AG04449 (cell line): ENCODE data around the gene TBC1D5.

Experiments used
- CTCF ChIA-PET: fragments of 350-600 bp; formaldehyde crosslinking; extraction: SDS; loops from one replicate; lab custom pipeline; 2021; ENCODE audit warnings: antibody characterized with exemption; lab: Yijun Ruan, JAX
- POLR2A ChIA-PET: fragments of 400-600, 350-600 bp; formaldehyde crosslinking; extraction: SDS; loops from one replicate; lab custom pipeline; 2020; ENCODE audit warnings: antibody characterized with exemption, inconsistent platforms; lab: Yijun Ruan, JAX
- DNase-seq: peaks from one replicate; pipeline ENCODE4 v3.0.0-alpha.2; 2010; ENCODE audit warnings: low read depth, low spot score
- H3K4me3 ChIP-seq: 2 replicates; pipeline ENCODE4 v1.5.1; 2011; ENCODE audit warnings: low read depth, mild to moderate bottlenecking, control low read depth, low read length
- TF ChIP-seq, protein P1 (sequence below): IDR thresholded peaks from one replicate; pipeline ENCODE4 v1.5.1; 2011; ENCODE audit warnings: mild to moderate bottlenecking, moderate library complexity, low read length, control low read depth, inconsistent platforms; ENCODE audit not compliant: insufficient read depth; ENCODE audit errors: missing control alignments

The TBC1D5 gene

DNA sequence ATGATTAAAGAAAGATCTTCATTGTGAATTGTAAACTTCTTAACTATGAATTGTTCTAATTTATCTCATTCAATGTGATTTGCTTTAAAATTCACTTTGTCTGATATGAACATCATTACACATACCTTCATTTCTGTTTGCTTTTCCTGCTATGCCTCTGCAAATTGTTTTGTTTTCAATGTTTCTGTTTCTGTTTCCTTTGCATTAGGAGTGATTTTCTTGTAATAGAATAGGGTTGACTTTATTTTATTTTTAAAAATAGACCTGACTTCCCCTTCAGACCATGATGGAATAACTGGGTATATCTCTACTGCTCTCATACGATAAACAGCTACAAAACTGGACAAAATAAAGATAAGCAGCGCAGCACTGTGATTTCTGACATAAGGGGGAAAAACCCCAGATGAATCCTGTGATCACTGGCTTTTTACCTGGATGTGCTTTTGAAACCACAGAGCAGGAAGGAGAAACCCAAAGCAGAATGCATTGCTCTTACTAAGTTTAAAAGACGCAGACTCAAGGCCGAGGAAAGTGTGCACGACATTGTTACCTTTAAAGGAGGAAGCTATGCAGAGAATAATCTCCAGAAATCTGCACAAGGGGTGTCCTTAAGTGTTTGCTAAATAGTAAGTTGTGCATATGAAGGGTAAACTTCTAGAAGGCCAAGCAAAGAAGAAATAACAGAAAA, 420.2 kb downstream of the TBC1D5 start:
- no peak overlapping the region for H3K4me3 ChIP-seq
- no peak for DNase-seq
- ChIA-PET POLR2A (no interaction called here), CTCF (no interaction called here)
- TF ChIP-seq, protein P1, sequence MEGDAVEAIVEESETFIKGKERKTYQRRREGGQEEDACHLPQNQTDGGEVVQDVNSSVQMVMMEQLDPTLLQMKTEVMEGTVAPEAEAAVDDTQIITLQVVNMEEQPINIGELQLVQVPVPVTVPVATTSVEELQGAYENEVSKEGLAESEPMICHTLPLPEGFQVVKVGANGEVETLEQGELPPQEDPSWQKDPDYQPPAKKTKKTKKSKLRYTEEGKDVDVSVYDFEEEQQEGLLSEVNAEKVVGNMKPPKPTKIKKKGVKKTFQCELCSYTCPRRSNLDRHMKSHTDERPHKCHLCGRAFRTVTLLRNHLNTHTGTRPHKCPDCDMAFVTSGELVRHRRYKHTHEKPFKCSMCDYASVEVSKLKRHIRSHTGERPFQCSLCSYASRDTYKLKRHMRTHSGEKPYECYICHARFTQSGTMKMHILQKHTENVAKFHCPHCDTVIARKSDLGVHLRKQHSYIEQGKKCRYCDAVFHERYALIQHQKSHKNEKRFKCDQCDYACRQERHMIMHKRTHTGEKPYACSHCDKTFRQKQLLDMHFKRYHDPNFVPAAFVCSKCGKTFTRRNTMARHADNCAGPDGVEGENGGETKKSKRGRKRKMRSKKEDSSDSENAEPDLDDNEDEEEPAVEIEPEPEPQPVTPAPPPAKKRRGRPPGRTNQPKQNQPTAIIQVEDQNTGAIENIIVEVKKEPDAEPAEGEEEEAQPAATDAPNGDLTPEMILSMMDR, result no peak

DNA sequence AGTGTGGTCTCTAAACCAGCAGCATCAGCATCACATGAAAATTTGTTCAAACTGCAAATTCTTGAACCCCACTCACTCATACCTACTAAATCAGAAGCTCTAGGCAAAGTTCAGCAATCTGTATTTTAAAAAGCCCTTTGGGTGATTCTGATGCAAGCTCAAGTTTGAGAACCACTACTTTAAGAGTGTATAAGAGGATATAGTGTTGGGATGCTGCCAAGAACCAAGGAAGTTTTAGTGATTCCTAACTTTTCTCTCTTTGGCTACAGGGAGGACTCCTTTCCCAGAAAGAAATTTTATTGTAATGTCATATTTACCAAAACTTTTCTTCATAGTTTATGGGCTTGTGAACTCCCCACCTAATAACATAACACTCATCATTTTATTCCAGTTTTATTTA, 422.2 kb downstream of the TBC1D5 start:
- no peak for DNase-seq
- CTCF ChIA-PET, result no interaction called here
- POLR2A ChIA-PET, result no interaction called here
- TF ChIP-seq, protein P1, result no peak
- no peak overlapping the region for H3K4me3 ChIP-seq

DNA sequence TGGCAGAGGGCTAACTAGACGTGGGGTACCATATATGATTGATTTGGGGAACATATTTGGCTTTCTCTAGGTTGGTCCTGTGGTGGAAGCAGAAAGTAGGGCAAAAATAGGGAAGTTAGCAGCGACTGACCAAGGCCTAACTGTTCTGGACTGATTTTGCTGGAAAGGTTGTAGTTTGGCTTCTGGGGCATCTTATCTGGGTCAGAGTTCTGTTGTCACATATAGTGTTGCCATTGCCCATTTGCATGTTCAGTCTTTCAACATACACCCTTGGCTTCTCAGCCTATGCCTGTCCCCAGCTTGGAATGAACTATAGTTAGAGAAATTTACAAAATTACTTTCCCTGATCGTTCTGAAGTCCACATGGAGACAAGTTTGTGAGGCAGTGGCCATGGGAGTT, 426.5 kb downstream of the TBC1D5 start:
- no peak for DNase-seq
- H3K4me3 ChIP-seq, result no peak overlapping the region
- CTCF ChIA-PET, result no interaction called here
- TF ChIP-seq, protein P1, result no peak
- POLR2A ChIA-PET, result no interaction called here

DNA sequence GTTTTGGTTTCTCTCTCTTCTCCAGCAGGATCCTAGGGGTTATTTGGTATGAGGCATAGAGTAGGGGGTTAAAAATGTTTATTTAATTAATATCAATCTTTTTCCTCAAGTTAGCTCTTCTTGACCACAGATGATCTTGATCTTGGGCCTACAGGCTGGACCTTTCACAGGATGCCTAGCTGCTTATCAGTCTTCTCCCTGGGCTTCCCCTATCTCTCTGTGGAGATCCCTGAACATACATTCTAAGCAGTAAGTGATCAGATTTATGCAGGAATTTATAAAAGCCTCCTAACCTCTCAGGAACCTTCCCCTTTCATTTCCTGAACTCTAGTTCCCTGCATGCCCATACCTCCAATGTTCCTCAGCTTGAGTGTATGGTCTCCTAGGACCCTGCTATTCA, 428.3 kb downstream of the TBC1D5 start:
- TF ChIP-seq, protein P1, result no peak
- no peak overlapping the region for H3K4me3 ChIP-seq
- ChIA-PET POLR2A (no interaction called here), CTCF (interaction anchor here (0.8 to 0.9 kb wide), 2 partner anchors 11 to 30 kb away, joined by 3 read pairs; no protein-coding TSS in a partner anchor)
- no peak for DNase-seq

DNA sequence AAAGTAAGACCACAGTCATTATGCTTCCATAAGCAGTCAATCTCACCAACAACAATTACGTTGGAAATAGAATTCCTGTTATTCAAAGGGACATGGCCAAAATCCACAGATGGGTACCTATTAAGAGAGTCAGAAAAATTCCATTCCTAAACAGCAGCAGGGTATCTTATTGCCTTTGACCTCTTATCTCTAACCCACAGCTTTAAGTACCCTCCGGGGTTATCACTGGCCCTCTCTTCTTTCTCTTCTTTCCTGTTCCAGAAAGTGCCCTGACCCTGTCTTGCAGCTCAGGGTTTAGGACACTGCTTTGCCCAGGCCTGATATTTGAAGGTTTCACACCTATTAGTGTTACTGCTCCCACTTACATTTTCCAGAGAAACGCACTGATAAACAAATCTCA, 428.7 kb downstream of the TBC1D5 start:
- ChIA-PET CTCF (interaction anchor here (0.8 to 0.9 kb wide), 2 partner anchors 11 to 30 kb away, joined by 3 read pairs; no protein-coding TSS in a partner anchor), POLR2A (no interaction called here)
- TF ChIP-seq, protein P1, result no peak
- DNase-seq, result no peak
- no peak overlapping the region for H3K4me3 ChIP-seq

DNA sequence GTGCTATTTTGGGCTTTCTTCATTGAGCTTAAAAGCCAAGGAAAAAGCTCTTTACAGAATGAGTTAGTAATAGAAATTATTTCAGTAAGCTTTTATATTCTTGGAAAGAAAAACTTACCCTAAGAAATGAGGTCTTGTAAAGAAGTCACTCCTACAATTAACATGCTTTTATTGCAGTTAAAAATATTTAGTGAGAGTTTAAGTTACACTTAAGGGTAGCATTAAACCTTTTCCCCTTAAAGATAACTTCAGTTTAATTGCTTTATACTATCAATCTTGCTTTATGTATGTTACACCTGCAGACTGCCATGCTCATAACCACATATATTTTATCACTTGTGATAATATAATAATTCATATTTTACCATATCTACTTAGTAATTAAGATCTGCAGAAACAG, 431.4 kb downstream of the TBC1D5 start:
- ChIA-PET POLR2A (no interaction called here), CTCF (no interaction called here)
- DNase-seq, result no peak
- no peak overlapping the region for H3K4me3 ChIP-seq
- TF ChIP-seq, protein P1, result no peak
